ENCODE data around the gene PTPRD. TPM values are rescaled to one million over a fixed set of nuclear protein-coding genes. Genes with fewer than 3 reads are reported as not detected.

PTPRD gene
- total and polyA plus RNA-seq, 2 experiments from 2014 or later, result 11.5 to 58.0 TPM

DNA sequence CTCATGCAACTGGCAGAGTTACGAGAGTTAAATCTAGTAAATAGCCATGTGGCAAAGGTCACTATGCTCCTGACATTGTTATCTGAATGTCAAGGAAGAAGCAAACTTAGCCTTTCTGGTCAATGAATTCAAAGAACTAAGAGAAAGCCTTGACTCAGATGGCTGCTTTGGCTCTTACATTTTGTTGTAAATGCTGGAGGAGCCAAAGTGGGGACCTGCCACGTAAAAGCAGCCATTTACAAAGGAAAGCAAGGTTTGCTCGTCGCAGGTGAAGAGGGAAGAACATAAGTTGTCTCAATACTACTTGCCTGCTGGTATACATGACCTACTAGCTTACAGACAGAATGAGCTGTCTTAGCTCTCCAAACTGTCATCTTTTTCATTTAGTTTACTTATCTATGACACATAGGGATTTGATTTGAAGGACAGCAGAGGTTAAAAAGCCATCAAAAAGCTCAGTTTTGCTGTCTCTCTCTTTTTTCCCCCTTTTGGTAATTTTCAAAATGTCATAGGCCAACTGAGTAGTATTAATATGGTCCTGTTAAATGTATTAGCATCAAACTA lies 1760.4 kb downstream of the PTPRD start (continued):
- no peak for TF ChIP-seq ZNF462 (CRISPR knock-in tag; IDR thresholded peaks at IDR 0.05)
- no peak for TF ChIP-seq NANOG (IDR thresholded peaks at IDR 0.05; ENCODE audit: borderline replicate concordance)

DNA sequence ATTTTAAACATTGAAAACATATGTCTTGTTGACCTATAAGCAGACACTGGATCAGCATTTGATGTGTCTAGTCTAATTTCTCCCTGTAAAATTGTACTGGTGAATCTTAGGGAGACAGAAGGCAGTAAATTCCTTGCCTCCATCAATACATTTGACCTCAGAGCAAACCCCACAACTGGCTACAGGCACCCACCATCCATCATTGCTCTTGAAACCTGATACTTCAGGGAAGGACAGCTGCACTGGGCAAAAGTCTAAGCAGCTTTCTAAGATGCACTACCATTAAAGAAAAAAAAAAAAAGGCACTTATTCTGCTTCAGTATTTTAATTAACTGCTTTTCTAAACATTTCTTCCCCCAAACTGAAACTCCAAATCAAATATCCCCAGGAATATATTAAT lies 1761.9 kb downstream of the PTPRD start:
- H3K27ac ChIP-seq (ENCODE audit: low read depth), result no peak overlapping the region
- no peaks in the 10 kb centered on the region for H4K20me1 ChIP-seq (replicated peaks; ENCODE audit: insufficient read depth)
- peaks cover 6% of the 10 kb centered on the region; the same call in 1 of the 2 replicates for H3K27me3 ChIP-seq (ENCODE audit: insufficient read depth)
- no peak overlapping the region for H3K4me3 ChIP-seq
- no peaks in the 10 kb centered on the region for H3K27me3 Mint-ChIP-seq (ENCODE audit: insufficient read depth, low read depth, poor library complexity)
- ATAC-seq, result peak; percentile 48; the same call in 2 of the 3 replicates
- no peak overlapping the region for H2AFZ ChIP-seq
- peaks cover 3% of the 10 kb centered on the region; the same call in 2 of the 3 replicates for H3K36me3 Mint-ChIP-seq (ENCODE audit: low read depth)
- H3K4me2 ChIP-seq, result no peak overlapping the region
- no peaks in the 10 kb centered on the region for H3K9me2 ChIP-seq (ENCODE audit: insufficient read depth)
- H3K79me2 ChIP-seq (replicated peaks; ENCODE audit: insufficient read depth), result peaks cover 65% of the 10 kb centered on the region
- H3K27ac Mint-ChIP-seq, result no peak overlapping the region
- H3K36me3 ChIP-seq (ENCODE audit: insufficient read depth), result no peaks in the 10 kb centered on the region
- H3F3A ChIP-seq (replicated peaks; ENCODE audit: low read depth), result no peaks in the 10 kb centered on the region
- peaks cover 40% of the 10 kb centered on the region for H3K4me1 Mint-ChIP-seq
- peak; percentile 31 for DNase-seq (ENCODE audit: low spot score)
- peaks cover 34% of the 10 kb centered on the region for H3K4me1 ChIP-seq (ENCODE audit: insufficient read depth)
- H3K9me3 Mint-ChIP-seq, result no peaks in the 10 kb centered on the region; the same call in 2 of the 3 replicates
- H3K4me3 Mint-ChIP-seq, result no peak overlapping the region
- TF ChIP-seq STAT1 (IDR thresholded peaks at IDR 0.05; ENCODE audit: unreplicated experiment) (no peak), JUNB (IDR thresholded peaks at IDR 0.05; ENCODE audit: unreplicated experiment) (no peak), EZH2 (IDR thresholded peaks at IDR 0.05; ENCODE audit: low read depth, unreplicated experiment) (no peak), EZH2phosphoT487 (IDR thresholded peaks at IDR 0.05; ENCODE audit: unreplicated experiment) (no peak), CREB1 (CRISPR knock-in tag; IDR thresholded peaks at IDR 0.05; ENCODE audit: low read depth) (no peak), ZNF114 (CRISPR knock-in tag; IDR thresholded peaks at IDR 0.05) (no peak), ZNF331 (CRISPR knock-in tag; IDR thresholded peaks at IDR 0.05; ENCODE audit: low read depth) (no peak), POLR2AphosphoS5 (IDR thresholded peaks at IDR 0.05; ENCODE audit: low read depth) (no peak), NANOG (IDR thresholded peaks at IDR 0.05; ENCODE audit: borderline replicate concordance) (no peak), REST (IDR thresholded peaks at IDR 0.05; ENCODE audit: unreplicated experiment) (no peak)
- TF ChIP-seq, protein P1, sequence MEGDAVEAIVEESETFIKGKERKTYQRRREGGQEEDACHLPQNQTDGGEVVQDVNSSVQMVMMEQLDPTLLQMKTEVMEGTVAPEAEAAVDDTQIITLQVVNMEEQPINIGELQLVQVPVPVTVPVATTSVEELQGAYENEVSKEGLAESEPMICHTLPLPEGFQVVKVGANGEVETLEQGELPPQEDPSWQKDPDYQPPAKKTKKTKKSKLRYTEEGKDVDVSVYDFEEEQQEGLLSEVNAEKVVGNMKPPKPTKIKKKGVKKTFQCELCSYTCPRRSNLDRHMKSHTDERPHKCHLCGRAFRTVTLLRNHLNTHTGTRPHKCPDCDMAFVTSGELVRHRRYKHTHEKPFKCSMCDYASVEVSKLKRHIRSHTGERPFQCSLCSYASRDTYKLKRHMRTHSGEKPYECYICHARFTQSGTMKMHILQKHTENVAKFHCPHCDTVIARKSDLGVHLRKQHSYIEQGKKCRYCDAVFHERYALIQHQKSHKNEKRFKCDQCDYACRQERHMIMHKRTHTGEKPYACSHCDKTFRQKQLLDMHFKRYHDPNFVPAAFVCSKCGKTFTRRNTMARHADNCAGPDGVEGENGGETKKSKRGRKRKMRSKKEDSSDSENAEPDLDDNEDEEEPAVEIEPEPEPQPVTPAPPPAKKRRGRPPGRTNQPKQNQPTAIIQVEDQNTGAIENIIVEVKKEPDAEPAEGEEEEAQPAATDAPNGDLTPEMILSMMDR (conservative IDR thresholded peaks at IDR 0.05; ENCODE audit: low read depth in 2 of 2), result no peak
- TF ChIP-seq, protein P2, sequence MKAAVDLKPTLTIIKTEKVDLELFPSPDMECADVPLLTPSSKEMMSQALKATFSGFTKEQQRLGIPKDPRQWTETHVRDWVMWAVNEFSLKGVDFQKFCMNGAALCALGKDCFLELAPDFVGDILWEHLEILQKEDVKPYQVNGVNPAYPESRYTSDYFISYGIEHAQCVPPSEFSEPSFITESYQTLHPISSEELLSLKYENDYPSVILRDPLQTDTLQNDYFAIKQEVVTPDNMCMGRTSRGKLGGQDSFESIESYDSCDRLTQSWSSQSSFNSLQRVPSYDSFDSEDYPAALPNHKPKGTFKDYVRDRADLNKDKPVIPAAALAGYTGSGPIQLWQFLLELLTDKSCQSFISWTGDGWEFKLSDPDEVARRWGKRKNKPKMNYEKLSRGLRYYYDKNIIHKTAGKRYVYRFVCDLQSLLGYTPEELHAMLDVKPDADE (IDR thresholded peaks at IDR 0.05), result no peak
